ENCODE data around the gene RALGAPA2. TPM values are rescaled to one million over a fixed set of nuclear protein-coding genes. Genes with fewer than 3 reads are reported as not detected.

RALGAPA2 gene
- polyA plus RNA-seq, 1 donor from 2014 or later = 21.8 TPM

GRCh38 chr20:20480126-20480525 lies 232.3 kb downstream of the RALGAPA2 start:
- no peaks in the 10 kb centered on the region for H3K27me3 ChIP-seq (ENCODE audit: insufficient read depth, low read depth, low read length)
- no peaks in the 10 kb centered on the region for H3K9me2 ChIP-seq (ENCODE audit: insufficient read depth, low read length)
- no peaks in the 10 kb centered on the region for H3K79me2 ChIP-seq (replicated peaks; ENCODE audit: insufficient read depth, low read length)
- H3K36me3 ChIP-seq (ENCODE audit: insufficient read depth, low read length) = no peaks in the 10 kb centered on the region
- H3K27ac ChIP-seq (ENCODE audit: low read length) = no peak overlapping the region
- no peak overlapping the region for H3K4me2 ChIP-seq (ENCODE audit: low read length)
- TF ChIP-seq RAD21 (conservative IDR thresholded peaks at IDR 0.05) = no peak
- no peak for TF ChIP-seq CTCF (IDR thresholded peaks at IDR 0.05; ENCODE audit: poor library complexity, severe bottlenecking)
- no peak for TF ChIP-seq TAF1 (IDR thresholded peaks at IDR 0.05; ENCODE audit: low read depth)
- no peak for TF ChIP-seq EP300 (conservative IDR thresholded peaks at IDR 0.05; ENCODE audit: poor library complexity, severe bottlenecking)
- TF ChIP-seq MXI1 (conservative IDR thresholded peaks at IDR 0.05; ENCODE audit: poor library complexity, severe bottlenecking) = no peak
- no peak for TF ChIP-seq EZH2 (IDR thresholded peaks at IDR 0.05; ENCODE audit: borderline replicate concordance, insufficient read depth, low read length, poor library complexity, severe bottlenecking)
- TF ChIP-seq REST (IDR thresholded peaks at IDR 0.05; ENCODE audit: borderline replicate concordance) = no peak
- TF ChIP-seq SMC3 (conservative IDR thresholded peaks at IDR 0.05; ENCODE audit: poor library complexity) = no peak
- H3K9me3 ChIP-seq (ENCODE audit: low read length) = no peaks in the 10 kb centered on the region
- H4K20me1 ChIP-seq (ENCODE audit: insufficient read depth) = no peaks in the 10 kb centered on the region
- no peaks in the 10 kb centered on the region for H3F3A ChIP-seq (ENCODE audit: insufficient read depth, low read length, poor library complexity, severe bottlenecking)
- H2AFZ ChIP-seq (ENCODE audit: low read depth, low read length) = no peak overlapping the region
- H3K4me3 ChIP-seq (ENCODE audit: low read length) = no peak overlapping the region
- H3K9ac ChIP-seq (ENCODE audit: low read length) = no peak overlapping the region

- Histone ChIP-seq H4K20me1 (ENCODE audit: insufficient read depth) (no peaks in the 10 kb centered on the region), H3K4me3 (ENCODE audit: low read length) (no peak overlapping the region), H3K4me2 (ENCODE audit: low read length) (no peak overlapping the region), H3F3A (ENCODE audit: insufficient read depth, low read length, poor library complexity, severe bottlenecking) (no peaks in the 10 kb centered on the region), H3K27ac (ENCODE audit: low read length) (no peak overlapping the region), H3K27me3 (ENCODE audit: insufficient read depth, low read depth, low read length) (no peaks in the 10 kb centered on the region), H2AFZ (ENCODE audit: low read depth, low read length) (no peak overlapping the region), H3K9me3 (ENCODE audit: low read length) (no peaks in the 10 kb centered on the region), H3K9me2 (ENCODE audit: insufficient read depth, low read length) (no peaks in the 10 kb centered on the region), H3K9ac (ENCODE audit: low read length) (no peak overlapping the region), H3K79me2 (replicated peaks; ENCODE audit: insufficient read depth, low read length) (no peaks in the 10 kb centered on the region), H3K36me3 (ENCODE audit: insufficient read depth, low read length) (no peaks in the 10 kb centered on the region)
- TF ChIP-seq REST (IDR thresholded peaks at IDR 0.05; ENCODE audit: borderline replicate concordance) = no peak
- TF ChIP-seq SMC3 (conservative IDR thresholded peaks at IDR 0.05; ENCODE audit: poor library complexity) = no peak
- no peak for TF ChIP-seq EP300 (conservative IDR thresholded peaks at IDR 0.05; ENCODE audit: poor library complexity, severe bottlenecking)
- no peak for TF ChIP-seq RAD21 (conservative IDR thresholded peaks at IDR 0.05)
- no peak for TF ChIP-seq EZH2 (IDR thresholded peaks at IDR 0.05; ENCODE audit: borderline replicate concordance, insufficient read depth, low read length, poor library complexity, severe bottlenecking)
- TF ChIP-seq POLR2AphosphoS5 (IDR thresholded peaks at IDR 0.05) = no peak
- no peak for TF ChIP-seq TAF1 (IDR thresholded peaks at IDR 0.05; ENCODE audit: low read depth)
Measured at GRCh38 chr20:20477444-20478041, 234.9 kb downstream of the RALGAPA2 start.

Measured in neural cell (in vitro differentiated cells).